NT2/D1 (cell line): Measurements from ENCODE around the gene BABAM1.

Experiments
- DNase-seq: peaks from one replicate; pipeline ENCODE4 v3.0.0-alpha.2; 2011; ENCODE audit warnings: low read depth, low spot score
- H3K27me3 ChIP-seq: 2 replicates; pipeline ENCODE4 v1.6.0; 2011; ENCODE audit warnings: mild to moderate bottlenecking; ENCODE audit not compliant: insufficient read length, insufficient read depth
- H3K36me3 ChIP-seq: 2 replicates; pipeline ENCODE4 v1.6.1; 2011; ENCODE audit warnings: mild to moderate bottlenecking, low read length, mixed read lengths; ENCODE audit not compliant: insufficient read depth, insufficient read length
- H3K4me1 ChIP-seq: 2 replicates; pipeline ENCODE4 v1.5.1; 2011; ENCODE audit not compliant: insufficient read depth, insufficient read length
- H3K4me3 ChIP-seq: 2 replicates; pipeline ENCODE4 v1.5.1; 2011; ENCODE audit warnings: low read depth; ENCODE audit not compliant: insufficient read length
- H3K9ac ChIP-seq: 2 replicates; pipeline ENCODE4 v1.6.0; 2011; ENCODE audit warnings: low read depth; ENCODE audit not compliant: insufficient read length
- H3K9me3 ChIP-seq: 2 replicates; pipeline ENCODE4 v1.5.1; 2011; ENCODE audit warnings: mild to moderate bottlenecking, low read length; ENCODE audit not compliant: insufficient read depth
- SUZ12 ChIP-seq: IDR thresholded peaks from 2 replicates; pipeline ENCODE4 v1.6.1; 2011; ENCODE audit not compliant: insufficient read length, insufficient read depth; ENCODE audit errors: extremely low read depth
- YY1 ChIP-seq: IDR thresholded peaks from 2 replicates; pipeline ENCODE4 v1.6.1; 2011; ENCODE audit not compliant: insufficient read length, insufficient read depth
- ZNF274 ChIP-seq: IDR thresholded peaks from 2 replicates; pipeline ENCODE4 v1.6.1; 2011; ENCODE audit warnings: mild to moderate bottlenecking, low read depth, low read length

The BABAM1 gene

GRCh38 chr19:17237747-17238706 lies 29.2 kb upstream of the BABAM1 start:
- Histone ChIP-seq H3K9ac (no peak overlapping the region), H3K27me3 (no peaks in the 10 kb centered on the region), H3K4me3 (no peak overlapping the region), H3K4me1 (peaks cover 11% of the 10 kb centered on the region), H3K9me3 (no peaks in the 10 kb centered on the region), H3K36me3 (peaks cover 46% of the 10 kb centered on the region)
- DNase-seq, result no peak
- TF ChIP-seq YY1 (no peak), SUZ12 (no peak), ZNF274 (no peak)

GRCh38 chr19:17240062-17240752 lies 27.0 kb upstream of the BABAM1 start:
- Histone ChIP-seq H3K4me1 (peaks cover 13% of the 10 kb centered on the region), H3K27me3 (no peaks in the 10 kb centered on the region), H3K36me3 (peaks cover 30% of the 10 kb centered on the region), H3K9ac (peak overlapping the region; percentile 42), H3K4me3 (no peak overlapping the region), H3K9me3 (no peaks in the 10 kb centered on the region)
- no peak for DNase-seq
- TF ChIP-seq ZNF274, result no peak
- no peak for TF ChIP-seq SUZ12
- no peak for TF ChIP-seq YY1

- H3K9ac ChIP-seq, result no peak overlapping the region
- no peaks in the 10 kb centered on the region for H3K27me3 ChIP-seq
- H3K9me3 ChIP-seq, result no peaks in the 10 kb centered on the region
- no peak overlapping the region for H3K4me3 ChIP-seq
- peaks cover 30% of the 10 kb centered on the region for H3K36me3 ChIP-seq
- no peak for DNase-seq
- H3K4me1 ChIP-seq, result peaks cover 13% of the 10 kb centered on the region
- TF ChIP-seq SUZ12 (no peak), ZNF274 (no peak), YY1 (no peak)
Measured at GRCh38 chr19:17240826-17241399, 26.3 kb upstream of the BABAM1 start.

GRCh38 chr19:17242431-17243208 lies 24.6 kb upstream of the BABAM1 start:
- Histone ChIP-seq H3K4me3 (no peak overlapping the region), H3K4me1 (peaks cover 19% of the 10 kb centered on the region), H3K27me3 (no peaks in the 10 kb centered on the region), H3K9ac (peak overlapping the region; percentile 43), H3K36me3 (peaks cover 21% of the 10 kb centered on the region), H3K9me3 (no peaks in the 10 kb centered on the region)
- no peak for TF ChIP-seq YY1
- no peak for DNase-seq

- peak overlapping the region; percentile 92 for H3K9ac ChIP-seq
Measured at GRCh38 chr19:17243211-17243829, 23.9 kb upstream of the BABAM1 start.

GRCh38 chr19:17243830-17244617 lies 23.2 kb upstream of the BABAM1 start:
- Histone ChIP-seq H3K4me3 (peak overlapping the region; percentile 95), H3K9me3 (no peaks in the 10 kb centered on the region), H3K27me3 (no peaks in the 10 kb centered on the region), H3K9ac (peak overlapping the region; percentile 92), H3K4me1 (peaks cover 30% of the 10 kb centered on the region), H3K36me3 (peaks cover 11% of the 10 kb centered on the region)
- TF ChIP-seq YY1 (no peak), SUZ12 (no peak), ZNF274 (no peak)
- no peak for DNase-seq

More at GRCh38 chr19:17243211-17243829, 23.9 kb upstream of the BABAM1 start:
- H3K4me1 ChIP-seq, result peaks cover 24% of the 10 kb centered on the region
- H3K27me3 ChIP-seq, result no peaks in the 10 kb centered on the region
- H3K9me3 ChIP-seq, result no peaks in the 10 kb centered on the region
- no peak for DNase-seq
- peaks cover 15% of the 10 kb centered on the region for H3K36me3 ChIP-seq
- TF ChIP-seq ZNF274 (no peak), YY1 (no peak), SUZ12 (no peak)
- peak overlapping the region; percentile 95 for H3K4me3 ChIP-seq
